GM19099 (cell line): ENCODE measurements around the gene BOD1L1.

ENCODE experiments used
- POLR2A ChIP-seq: IDR thresholded peaks from 3 replicates; pipeline ENCODE4 v1.6.1; 2011; ENCODE audit warnings: low read depth; ENCODE audit not compliant: insufficient read length; ENCODE audit errors: extremely low read depth

BOD1L1 gene

DNA sequence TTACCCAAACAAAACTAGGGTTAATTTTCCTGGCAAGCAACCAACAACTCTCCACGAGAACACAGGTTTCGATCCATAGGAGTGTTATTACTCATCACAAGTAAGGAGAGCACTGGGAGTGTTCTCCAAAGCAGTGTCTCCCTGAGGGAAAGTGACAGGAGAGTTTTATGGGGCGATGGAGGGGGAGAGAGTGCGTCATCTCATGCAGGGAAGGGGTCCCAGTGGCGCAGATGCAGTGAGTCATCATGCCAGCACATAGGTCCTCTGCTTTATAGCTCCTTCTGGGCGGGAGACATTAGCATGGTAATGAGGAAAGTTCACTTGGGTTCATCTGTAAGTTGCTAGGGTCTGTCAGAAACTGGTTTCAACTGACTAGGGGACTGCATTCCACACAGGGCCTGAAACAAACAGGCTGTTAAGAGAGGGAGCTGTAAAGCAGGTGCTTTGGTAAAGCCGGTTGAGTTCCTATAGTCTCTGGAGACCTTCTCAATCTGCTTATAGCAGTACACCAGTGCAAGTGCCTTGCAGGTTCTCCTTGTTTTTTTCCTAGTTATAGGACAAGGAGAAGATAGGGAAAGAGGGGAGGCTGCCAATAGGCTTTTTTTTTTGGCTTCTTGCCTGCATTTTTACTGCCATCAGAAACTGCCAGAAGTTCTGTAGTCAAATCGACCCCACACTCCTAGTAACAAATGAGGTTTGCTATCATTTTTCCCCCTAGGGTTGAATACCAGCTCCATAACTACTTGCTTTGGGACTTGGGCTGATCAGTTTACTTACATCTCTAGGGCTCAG lies 12.8 kb upstream of the BOD1L1 start:
- no peak for TF ChIP-seq POLR2A

DNA sequence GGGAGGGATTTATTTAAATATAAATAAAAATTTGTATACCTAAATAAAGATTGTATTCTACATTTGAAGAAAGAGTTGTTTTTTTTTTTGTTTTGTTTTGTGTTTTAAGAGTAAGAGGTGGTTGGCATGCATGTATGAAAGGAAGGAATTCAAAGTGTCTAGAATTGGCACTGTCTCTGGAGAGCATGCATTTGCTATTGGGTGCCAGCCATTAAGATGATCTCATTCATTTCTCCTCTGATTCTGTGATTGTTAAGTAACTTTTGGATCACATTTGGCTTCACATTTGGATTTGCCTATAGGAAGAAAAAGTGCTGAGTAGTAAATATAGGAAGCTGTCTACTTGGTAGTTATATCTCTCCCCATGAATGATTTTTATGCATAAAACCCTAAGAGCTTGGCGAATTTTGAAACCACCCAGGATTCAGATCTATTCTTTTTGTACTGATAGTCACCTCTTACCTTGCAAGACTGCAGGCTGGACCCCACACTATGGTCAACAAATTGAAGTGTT lies 7.8 kb upstream of the BOD1L1 start:
- TF ChIP-seq POLR2A = no peak

DNA sequence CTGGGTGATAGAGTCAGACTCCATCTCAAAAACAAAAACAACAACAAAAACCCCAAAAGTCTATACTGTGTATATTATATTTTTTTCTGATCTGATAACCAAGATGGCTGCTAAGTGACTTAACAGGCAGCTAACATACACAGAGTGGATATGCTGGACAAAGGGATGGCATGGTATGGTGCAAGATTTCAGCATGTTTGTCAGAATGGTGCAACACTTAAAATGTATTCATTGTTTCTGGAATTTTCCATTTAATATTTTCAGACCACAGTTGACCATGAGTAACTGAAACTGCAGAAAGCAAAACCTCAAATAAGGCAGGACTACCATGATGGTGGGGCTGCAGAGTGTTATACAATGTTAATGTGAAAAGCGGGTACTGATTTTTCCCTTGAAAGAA lies 6.1 kb upstream of the BOD1L1 start:
- TF ChIP-seq POLR2A = no peak

DNA sequence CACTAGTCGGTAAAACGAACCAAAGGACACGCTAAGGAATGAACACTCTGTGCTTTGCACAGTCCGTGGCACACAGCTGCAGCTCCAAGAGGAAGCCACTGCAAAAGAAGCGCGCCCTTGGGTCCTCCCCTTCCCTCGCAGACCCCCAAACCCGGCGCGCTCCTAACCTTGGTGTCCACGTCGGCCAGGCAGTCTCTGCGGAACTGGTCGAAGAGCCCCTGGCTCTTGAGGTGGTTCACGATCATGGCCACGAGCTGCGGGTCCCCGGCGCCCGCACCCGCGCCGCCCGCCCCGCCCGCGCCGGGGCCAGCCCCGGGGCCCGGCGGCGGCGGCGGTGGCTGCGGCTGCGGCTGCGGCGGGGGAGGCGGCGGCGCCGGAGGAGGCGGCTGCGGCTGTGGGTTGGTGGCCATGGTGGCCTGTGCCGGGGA lies 333 bp downstream of the BOD1L1 start:
- TF ChIP-seq POLR2A = no peak

DNA sequence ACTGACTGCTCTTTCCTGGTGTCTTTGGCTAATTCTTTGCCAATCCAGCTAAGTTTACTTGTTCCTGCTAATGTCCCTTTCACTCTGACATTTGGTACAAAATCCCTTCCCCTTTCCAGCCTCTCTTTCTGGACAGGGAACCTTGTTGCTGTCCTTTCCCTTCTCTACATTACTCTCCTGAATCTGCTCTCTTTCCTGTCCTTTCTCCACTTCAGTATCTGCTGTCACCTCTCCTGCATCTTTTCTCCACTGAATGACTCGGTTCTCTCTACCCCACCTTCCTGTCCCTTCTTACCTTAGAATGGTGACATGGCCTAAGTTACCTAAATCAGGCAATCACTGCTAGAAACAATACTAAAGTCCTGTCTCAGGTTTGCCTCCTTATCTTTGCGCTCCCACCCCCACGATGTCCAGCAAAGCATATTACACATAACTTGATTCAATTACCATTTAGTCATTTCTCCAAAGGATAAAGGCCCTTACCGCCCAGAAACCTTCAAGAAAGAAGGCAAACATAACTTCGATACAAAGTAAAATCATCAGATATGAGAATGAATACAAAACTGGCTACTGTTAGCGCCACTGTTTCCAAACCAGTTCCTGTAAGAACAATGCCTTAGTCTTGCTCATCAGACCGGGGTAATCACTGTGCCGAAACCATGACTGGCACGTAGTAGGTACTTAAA lies 890 bp downstream of the BOD1L1 start:
- TF ChIP-seq POLR2A = no peak

DNA sequence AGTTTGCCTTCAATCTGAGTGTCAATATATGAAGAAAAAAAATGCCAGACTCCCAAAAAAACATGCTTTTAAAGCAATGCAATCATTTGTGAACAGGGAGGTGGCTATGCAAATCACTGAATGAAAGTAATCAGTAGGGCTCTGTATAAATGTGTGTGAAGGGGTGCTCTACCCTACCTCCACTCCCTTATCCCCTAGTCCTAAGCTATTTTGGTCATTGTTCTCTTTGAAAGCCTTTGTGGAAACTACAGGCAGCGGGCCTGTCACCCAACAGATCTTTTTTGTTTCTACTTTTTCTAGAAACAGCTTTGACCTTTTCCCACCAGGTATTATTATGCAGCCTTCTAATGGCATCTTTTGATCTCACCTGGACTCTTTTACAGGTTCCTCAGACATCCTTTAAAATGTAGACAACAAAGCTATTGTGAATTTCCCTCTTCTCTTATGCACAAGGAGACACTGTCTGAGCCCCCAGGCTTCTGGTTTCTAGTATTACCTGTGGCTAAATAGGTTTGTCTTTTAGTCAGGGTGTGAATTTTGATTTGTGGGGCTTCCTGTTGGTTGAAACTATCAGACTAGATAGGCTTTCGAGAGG lies 9.2 kb downstream of the BOD1L1 start:
- no peak for TF ChIP-seq POLR2A

DNA sequence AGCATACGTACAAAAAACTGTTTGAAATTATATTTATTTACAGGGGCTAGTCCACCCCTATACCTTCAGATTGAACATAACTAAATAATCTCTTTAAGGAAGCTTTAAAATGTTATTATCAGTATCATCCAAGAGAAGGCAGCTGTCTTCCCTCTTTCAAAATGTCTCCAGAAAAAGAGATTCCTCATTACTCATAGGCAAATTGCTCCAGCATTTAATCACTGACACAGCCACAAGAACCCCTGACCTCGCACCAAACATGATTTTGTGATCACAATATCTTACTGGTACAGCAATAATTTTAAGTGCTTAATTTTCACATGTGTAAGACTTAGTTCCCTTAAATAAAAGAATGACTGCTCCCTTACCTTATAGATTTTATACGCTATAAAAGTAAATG lies 9.7 kb downstream of the BOD1L1 start:
- no peak for TF ChIP-seq POLR2A

DNA sequence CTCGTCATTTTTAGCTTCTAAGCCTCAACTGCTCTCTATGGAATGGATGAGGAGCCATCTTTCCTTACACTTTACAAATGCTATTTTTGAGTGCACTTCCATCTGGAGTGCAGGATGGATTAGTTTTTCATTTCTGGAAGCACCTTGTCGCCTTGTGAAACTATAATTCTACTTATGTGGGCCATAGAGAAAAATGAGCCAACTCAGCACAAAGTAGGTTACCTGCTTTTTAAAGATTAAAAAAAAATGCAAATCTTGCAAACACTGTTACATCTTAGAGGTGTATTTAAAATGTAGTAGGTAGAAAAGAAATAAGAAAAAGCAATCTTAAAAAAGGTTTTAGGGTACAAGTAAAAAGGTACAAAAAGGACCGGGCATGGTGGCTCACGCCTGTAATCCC lies 10.9 kb downstream of the BOD1L1 start:
- TF ChIP-seq POLR2A = no peak

DNA sequence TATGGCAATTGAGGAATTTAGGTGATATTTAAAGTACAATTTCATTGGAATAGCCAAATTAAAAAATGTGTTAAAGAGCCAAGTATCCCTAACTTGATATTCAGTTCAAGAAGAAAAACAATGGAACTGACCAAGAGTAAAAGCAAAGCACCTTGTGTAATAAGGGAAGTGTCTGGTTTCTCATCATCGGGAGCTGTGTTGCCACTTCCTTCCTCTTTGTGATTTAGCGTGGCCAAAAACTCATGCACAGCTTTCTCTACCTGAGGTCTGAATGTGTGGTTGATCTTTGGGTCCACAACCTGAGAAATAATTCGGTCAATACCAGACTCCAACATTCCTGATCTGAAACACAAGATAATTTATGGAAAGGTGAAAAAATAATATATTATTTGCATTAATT lies 12.4 kb downstream of the BOD1L1 start:
- no peak for TF ChIP-seq POLR2A

DNA sequence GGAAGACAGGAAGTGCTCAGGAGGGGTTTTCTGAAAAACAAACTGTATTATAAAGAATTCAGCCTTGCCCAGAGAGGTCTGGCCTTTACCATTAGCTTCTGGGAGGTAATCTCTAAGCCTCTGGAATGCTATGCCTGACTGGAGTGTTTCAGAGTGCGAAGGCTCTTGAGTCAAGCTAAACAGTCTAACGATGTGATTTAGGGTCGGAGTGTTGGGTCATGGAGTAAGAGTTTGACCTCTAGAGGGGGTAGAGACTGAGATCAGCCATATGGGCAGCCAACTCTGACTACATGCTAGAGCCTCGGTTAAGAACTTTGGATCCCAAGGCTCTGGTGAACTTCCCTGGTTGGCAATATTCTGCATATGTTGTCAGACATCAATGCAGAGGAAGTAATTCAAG lies 15.0 kb downstream of the BOD1L1 start:
- no peak for TF ChIP-seq POLR2A

DNA sequence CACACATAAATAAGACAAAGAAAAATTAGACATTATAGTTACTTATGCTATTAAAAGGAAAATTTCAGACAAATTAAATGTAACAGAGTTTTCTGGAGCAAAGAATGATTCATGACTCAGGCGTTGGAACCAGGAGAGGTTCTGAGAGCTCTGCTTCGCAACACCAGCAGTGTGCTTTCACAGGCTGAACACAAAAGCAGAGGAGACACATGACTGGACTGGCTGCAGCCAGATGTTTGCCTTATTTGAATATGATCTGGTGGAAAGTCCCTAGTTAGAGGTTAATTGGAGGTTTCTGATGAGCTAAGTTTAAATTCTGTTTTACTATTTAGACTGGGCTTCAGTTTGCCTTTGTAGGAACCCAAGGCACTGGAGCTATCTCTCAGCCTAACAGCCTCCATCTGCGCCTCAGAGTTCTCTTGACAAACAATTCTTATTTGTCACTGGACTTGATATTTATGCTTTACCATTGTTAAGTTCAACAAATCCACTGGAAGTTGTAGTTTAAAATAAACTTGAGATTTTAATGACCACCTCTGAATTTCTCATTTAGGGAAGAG lies 16.2 kb downstream of the BOD1L1 start:
- peak; percentile 48 for TF ChIP-seq POLR2A

DNA sequence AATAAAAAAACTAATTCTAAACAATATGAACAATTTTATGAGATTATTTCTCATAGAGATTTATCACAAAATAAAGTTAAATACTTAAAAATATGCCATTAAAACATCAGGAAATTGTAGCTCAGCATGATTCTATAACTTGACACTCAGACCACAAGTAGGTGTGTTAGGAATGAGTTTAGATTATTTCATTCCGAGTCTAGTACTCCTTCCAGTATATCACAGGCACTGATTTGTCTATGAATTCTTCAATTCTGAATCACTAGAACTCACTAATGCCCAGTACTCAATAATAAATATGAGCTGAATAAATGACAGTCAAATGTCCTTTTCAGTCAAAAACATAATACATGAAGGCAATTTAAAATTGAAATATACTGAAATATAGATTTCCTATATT lies 22.2 kb downstream of the BOD1L1 start:
- TF ChIP-seq POLR2A = no peak

DNA sequence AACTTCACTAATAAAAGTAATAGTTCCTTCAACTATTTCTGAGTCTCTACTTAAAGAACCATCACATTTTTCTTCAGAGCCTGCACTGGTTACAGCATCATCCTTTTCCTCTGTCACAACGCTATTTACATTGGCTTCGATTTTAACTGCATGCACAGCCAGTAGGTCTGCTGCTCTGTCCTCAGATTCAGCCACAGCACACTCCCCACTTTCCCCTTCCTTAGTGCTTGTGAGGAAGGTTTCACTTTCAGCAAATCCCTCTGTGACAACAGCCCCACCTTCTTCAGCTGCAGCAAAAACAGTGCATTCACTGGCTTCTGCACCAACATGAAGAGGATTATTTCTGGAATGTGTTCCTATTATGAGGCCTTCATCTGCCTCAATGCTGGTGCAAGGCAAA lies 25.7 kb downstream of the BOD1L1 start:
- TF ChIP-seq POLR2A = no peak

DNA sequence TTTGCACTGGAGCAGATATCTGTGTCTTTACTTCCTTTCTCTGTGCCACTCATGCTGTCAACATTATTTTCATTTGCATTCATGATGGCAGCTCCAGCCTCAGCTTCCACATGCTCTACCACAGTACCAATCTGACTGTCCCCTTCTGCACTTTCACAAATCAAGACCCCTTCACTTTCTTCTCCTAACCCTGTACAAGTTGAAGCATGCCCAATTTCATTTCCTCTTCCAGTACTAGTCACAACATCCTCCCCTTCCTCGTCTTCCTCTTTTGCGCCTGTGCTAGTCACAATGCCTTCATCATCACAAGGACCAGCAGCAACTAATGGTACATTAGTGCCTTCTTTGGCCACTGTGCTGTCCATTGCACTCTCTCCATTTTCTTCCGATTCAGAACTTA lies 26.5 kb downstream of the BOD1L1 start:
- TF ChIP-seq POLR2A = no peak

DNA sequence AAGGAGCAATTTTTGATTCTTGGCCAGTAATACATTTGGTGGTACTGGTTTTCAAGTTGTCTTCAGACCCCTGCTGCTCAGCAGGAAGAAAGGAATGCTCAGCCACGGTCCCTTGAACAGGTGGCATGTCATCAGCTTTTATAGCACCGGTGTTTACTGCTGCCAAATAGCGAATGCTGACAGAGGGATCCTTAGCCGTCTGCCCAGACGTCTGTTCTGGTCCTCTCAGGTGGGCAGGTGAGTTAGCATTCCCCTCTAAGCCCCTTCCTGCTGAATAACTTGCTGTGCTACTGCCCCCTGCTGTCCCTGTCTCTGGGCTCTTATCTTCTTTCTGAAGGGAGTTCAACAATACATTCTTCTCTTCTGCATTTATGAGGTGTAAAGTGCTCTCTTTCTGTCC lies 28.4 kb downstream of the BOD1L1 start:
- TF ChIP-seq POLR2A = no peak
